ENCODE data around the gene ZBTB40. TPM values are rescaled to one million over a fixed set of nuclear protein-coding genes. Genes with fewer than 3 reads are reported as not detected.

ZBTB40 gene
- total RNA-seq, 1 experiment from 2014 or later: 11.5 TPM

DNA sequence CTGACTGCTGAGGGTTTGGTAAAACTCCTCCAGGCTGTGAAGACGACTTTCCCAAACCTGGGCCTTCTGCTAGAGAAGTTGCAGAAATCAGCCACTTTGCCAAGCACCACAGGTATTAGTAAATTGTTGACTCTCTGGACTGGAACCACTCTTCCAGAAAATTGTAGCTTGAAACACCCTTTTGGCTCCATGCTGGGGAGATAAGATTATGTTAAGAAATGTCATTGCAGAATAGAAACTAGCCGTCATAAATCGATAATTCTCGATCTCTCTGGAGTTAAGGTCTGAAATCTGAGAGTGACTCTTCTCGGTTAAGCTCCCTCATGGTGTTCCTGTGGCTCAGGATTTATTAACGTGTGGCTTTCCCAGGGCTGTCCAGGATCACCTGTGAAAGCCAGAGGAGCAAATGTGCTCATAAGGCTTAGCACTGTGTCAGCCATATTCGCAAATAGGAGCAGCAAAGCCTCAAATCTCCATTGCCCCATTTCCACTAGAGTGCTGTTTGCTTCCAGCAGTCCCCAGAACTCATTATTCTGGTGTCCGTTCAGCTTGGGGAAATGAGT, 54.6 kb downstream of the ZBTB40 start (continued):
- TF ChIP-seq MAX (CRISPR knock-in tag; IDR thresholded peaks at IDR 0.05): no peak
- no peak for TF ChIP-seq ELF4 (CRISPR knock-in tag; IDR thresholded peaks at IDR 0.05; ENCODE audit: low read depth)
- no peak for TF ChIP-seq CREB1 (CRISPR knock-in tag; IDR thresholded peaks at IDR 0.05)
- no peak for TF ChIP-seq SMAD4 (CRISPR knock-in tag; IDR thresholded peaks at IDR 0.05)
- TF ChIP-seq NR2C2 (CRISPR knock-in tag; IDR thresholded peaks at IDR 0.05): no peak
- no peak for TF ChIP-seq ZMAT4 (CRISPR knock-in tag; IDR thresholded peaks at IDR 0.05)
- no peak for TF ChIP-seq GABPB1 (CRISPR knock-in tag; IDR thresholded peaks at IDR 0.05)

- POLR2A ChIA-PET: no interaction called here
Observed at GRCh38 chr1:22507587-22507986, 55.9 kb downstream of the ZBTB40 start.

More at GRCh38 chr1:22507587-22507986, 55.9 kb downstream of the ZBTB40 start:
- no peak for DNase-seq (ENCODE audit: low spot score)
- Mint-ChIP-seq H3K27ac (no peak overlapping the region), H3K4me3 (no peak overlapping the region), H3K9me3 (no peaks in the 10 kb centered on the region), H3K27me3 (ENCODE audit: low read depth) (no peaks in the 10 kb centered on the region), H3K36me3 (peaks cover 38% of the 10 kb centered on the region), H3K4me1 (no peaks in the 10 kb centered on the region)
- TF ChIP-seq E2F1 (CRISPR knock-in tag; IDR thresholded peaks at IDR 0.05) (no peak), HMGA2 (CRISPR knock-in tag; IDR thresholded peaks at IDR 0.05) (no peak), RELA (CRISPR knock-in tag; IDR thresholded peaks at IDR 0.05; ENCODE audit: borderline replicate concordance) (no peak), ATF3 (CRISPR knock-in tag; conservative IDR thresholded peaks at IDR 0.05) (no peak), OVOL2 (CRISPR knock-in tag; IDR thresholded peaks at IDR 0.05; ENCODE audit: borderline replicate concordance) (no peak), KAT7 (CRISPR knock-in tag; IDR thresholded peaks at IDR 0.05; ENCODE audit: borderline replicate concordance) (no peak), MXD4 (CRISPR knock-in tag; IDR thresholded peaks at IDR 0.05; ENCODE audit: borderline replicate concordance) (no peak), SP1 (CRISPR knock-in tag; conservative IDR thresholded peaks at IDR 0.05) (no peak), GTF2I (CRISPR knock-in tag; conservative IDR thresholded peaks at IDR 0.05) (no peak), SOX15 (CRISPR knock-in tag; IDR thresholded peaks at IDR 0.05) (no peak), TP53 (CRISPR knock-in tag; IDR thresholded peaks at IDR 0.05) (no peak), RORB (CRISPR knock-in tag; IDR thresholded peaks at IDR 0.05) (no peak), IRF2 (CRISPR knock-in tag; IDR thresholded peaks at IDR 0.05; ENCODE audit: borderline replicate concordance, low read depth) (no peak), EMX1 (CRISPR knock-in tag; IDR thresholded peaks at IDR 0.05) (no peak)
- TF ChIP-seq, protein P1, sequence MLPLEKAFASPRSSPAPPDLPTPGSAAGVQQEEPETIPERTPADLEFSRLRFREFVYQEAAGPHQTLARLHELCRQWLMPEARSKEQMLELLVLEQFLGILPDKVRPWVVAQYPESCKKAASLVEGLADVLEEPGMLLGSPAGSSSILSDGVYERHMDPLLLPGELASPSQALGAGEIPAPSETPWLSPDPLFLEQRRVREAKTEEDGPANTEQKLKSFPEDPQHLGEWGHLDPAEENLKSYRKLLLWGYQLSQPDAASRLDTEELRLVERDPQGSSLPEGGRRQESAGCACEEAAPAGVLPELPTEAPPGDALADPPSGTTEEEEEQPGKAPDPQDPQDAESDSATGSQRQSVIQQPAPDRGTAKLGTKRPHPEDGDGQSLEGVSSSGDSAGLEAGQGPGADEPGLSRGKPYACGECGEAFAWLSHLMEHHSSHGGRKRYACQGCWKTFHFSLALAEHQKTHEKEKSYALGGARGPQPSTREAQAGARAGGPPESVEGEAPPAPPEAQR (CRISPR knock-in tag; IDR thresholded peaks at IDR 0.05): no peak
- TF ChIP-seq, protein P2, sequence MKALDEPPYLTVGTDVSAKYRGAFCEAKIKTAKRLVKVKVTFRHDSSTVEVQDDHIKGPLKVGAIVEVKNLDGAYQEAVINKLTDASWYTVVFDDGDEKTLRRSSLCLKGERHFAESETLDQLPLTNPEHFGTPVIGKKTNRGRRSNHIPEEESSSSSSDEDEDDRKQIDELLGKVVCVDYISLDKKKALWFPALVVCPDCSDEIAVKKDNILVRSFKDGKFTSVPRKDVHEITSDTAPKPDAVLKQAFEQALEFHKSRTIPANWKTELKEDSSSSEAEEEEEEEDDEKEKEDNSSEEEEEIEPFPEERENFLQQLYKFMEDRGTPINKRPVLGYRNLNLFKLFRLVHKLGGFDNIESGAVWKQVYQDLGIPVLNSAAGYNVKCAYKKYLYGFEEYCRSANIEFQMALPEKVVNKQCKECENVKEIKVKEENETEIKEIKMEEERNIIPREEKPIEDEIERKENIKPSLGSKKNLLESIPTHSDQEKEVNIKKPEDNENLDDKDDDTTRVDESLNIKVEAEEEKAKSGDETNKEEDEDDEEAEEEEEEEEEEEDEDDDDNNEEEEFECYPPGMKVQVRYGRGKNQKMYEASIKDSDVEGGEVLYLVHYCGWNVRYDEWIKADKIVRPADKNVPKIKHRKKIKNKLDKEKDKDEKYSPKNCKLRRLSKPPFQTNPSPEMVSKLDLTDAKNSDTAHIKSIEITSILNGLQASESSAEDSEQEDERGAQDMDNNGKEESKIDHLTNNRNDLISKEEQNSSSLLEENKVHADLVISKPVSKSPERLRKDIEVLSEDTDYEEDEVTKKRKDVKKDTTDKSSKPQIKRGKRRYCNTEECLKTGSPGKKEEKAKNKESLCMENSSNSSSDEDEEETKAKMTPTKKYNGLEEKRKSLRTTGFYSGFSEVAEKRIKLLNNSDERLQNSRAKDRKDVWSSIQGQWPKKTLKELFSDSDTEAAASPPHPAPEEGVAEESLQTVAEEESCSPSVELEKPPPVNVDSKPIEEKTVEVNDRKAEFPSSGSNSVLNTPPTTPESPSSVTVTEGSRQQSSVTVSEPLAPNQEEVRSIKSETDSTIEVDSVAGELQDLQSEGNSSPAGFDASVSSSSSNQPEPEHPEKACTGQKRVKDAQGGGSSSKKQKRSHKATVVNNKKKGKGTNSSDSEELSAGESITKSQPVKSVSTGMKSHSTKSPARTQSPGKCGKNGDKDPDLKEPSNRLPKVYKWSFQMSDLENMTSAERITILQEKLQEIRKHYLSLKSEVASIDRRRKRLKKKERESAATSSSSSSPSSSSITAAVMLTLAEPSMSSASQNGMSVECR (CRISPR knock-in tag; IDR thresholded peaks at IDR 0.05; ENCODE audit: borderline replicate concordance): no peak
- TF ChIP-seq, protein P3, sequence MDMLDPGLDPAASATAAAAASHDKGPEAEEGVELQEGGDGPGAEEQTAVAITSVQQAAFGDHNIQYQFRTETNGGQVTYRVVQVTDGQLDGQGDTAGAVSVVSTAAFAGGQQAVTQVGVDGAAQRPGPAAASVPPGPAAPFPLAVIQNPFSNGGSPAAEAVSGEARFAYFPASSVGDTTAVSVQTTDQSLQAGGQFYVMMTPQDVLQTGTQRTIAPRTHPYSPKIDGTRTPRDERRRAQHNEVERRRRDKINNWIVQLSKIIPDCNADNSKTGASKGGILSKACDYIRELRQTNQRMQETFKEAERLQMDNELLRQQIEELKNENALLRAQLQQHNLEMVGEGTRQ (CRISPR knock-in tag; IDR thresholded peaks at IDR 0.05): no peak
- TF ChIP-seq, protein P4, sequence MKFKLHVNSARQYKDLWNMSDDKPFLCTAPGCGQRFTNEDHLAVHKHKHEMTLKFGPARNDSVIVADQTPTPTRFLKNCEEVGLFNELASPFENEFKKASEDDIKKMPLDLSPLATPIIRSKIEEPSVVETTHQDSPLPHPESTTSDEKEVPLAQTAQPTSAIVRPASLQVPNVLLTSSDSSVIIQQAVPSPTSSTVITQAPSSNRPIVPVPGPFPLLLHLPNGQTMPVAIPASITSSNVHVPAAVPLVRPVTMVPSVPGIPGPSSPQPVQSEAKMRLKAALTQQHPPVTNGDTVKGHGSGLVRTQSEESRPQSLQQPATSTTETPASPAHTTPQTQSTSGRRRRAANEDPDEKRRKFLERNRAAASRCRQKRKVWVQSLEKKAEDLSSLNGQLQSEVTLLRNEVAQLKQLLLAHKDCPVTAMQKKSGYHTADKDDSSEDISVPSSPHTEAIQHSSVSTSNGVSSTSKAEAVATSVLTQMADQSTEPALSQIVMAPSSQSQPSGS (CRISPR knock-in tag; IDR thresholded peaks at IDR 0.05; ENCODE audit: borderline replicate concordance, low read depth): no peak
- no peak for ATAC-seq
- CTCF ChIA-PET: interaction anchor here (0.9 to 2.0 kb wide), 2 partner anchors 20 to 87 kb away, joined by 3 to 6 read pairs; no protein-coding TSS in a partner anchor
